Medulla oblongata (tissue), 1 donor: Measurements from ENCODE around the gene CBLIF.
"Not testable (repeated sequence)": the region's sequence is repeated elsewhere in the genome, so short reads cannot be mapped to it uniquely, and the experiment has no call there.

Experiments used
- DNase-seq: peaks from one replicate; pipeline ENCODE4 v3.0.0-alpha.2; 2015; ENCODE audit errors: extremely low spot score

The CBLIF gene

DNA sequence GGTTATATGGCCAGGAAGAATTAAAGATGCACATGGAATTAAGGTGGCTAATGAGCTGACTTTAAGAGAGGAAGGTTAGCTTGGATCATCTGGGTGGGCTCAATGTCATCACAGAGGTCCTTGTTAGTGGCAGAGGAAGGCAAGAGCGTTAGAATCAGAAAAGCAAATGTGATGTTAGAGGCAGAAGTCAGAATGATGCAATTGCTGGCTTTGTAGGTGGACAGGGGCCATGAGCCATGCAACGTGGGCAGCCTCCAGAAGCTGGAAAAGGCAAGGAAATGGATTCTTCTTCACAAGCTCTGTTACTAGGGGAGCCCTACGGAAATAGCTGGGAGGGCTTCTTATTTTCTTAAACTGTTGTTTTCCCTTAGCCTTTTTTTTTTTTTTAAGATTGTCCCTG lies 2.3 kb upstream of the CBLIF start:
- DNase-seq = no peak

DNA sequence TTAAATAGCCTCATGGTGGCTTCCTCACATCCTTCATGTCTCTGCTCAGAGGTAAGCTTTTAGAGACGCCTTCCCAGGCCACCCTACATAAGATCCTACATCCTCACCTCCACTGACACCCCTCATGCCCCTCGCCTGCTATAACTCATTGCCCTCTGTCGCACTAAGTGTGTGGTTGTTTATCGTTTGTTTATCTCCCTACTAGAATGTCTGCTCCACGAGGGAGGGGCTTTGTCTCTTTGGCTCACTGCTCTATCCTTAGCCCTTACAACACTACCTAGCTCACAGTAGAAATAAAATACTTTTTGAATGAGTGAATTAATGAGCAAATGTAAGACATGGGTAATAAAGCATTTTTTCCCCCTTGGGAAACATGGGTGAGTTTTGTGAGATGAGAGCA lies 1.3 kb upstream of the CBLIF start:
- no peak for DNase-seq

DNA sequence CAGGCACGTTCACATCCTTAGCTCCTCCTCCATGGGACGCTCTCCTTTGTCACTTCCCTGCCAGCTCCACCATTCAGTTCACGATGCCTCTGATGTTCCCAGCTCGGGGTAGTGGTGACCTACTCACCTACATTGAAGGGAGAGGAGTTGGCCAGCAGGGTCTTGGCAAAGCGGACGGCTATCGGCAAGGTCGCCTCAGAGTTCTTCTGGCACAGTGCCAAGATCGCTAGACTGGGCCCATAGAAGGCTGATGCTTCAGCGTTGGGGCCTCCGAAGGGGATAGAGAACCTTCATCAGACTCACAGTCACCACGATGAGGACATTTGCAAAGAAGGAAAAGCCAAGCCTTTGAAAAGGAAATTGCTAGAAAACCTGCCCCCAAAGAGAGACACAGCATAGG lies 3.0 kb downstream of the CBLIF start:
- DNase-seq = no peak

DNA sequence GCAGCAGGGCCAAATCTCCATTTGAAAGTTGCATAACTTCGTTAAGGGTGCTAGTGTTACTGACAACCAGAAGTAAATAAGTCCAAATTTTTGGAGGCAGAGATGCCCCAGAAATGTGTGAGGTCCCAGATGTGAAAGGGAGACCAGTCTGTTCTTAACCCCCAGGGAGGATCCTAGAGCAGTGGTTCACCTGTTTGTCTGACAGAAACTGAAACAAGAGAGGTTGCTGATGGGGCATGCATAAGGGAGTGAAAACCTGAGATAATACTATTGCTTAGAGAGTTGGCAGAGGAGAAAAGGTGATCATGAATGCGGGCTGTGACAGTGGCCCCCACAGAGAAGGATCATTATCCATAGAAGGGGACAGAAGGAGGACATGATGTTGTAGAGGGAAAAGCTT lies 3.8 kb downstream of the CBLIF start:
- no peak for DNase-seq

DNA sequence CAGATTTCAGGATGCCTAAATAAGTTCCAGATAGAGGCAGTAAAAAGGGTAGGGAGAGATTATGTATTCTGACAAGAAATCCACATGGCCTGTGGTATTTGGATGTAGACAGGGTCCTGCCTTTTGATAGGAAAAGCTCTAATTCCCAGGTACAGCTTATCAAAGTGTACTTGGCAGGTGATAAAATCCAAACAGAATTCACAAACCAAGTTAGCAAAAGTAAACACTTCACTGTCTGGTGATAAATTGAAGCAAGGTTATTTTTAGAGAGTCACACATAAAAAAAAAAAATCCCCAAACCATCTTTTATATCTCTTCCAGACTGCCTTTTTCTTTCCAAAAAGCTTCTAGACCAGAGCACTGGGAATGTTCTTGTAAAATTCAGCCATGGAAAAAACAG lies 5.7 kb downstream of the CBLIF start:
- no peak for DNase-seq

DNA sequence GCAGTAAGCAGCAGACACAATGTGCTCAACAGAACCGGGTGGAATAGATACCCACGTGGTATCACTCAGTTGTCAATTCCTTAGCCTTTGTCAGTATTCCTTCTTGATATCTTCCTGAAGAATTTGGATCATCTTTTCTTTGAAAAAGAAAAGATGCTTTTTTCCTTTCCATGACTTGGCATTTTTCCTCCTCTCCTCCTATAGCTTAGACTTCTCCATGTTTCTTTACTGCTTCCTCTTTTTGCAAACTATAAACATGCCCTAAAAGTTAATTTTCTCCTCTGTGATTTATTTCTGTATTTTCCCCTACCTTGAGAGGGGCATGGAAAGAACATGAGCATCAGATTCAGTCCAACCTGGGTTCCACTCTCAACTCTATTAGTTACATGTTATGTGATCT lies 11.7 kb downstream of the CBLIF start:
- no peak for DNase-seq

DNA sequence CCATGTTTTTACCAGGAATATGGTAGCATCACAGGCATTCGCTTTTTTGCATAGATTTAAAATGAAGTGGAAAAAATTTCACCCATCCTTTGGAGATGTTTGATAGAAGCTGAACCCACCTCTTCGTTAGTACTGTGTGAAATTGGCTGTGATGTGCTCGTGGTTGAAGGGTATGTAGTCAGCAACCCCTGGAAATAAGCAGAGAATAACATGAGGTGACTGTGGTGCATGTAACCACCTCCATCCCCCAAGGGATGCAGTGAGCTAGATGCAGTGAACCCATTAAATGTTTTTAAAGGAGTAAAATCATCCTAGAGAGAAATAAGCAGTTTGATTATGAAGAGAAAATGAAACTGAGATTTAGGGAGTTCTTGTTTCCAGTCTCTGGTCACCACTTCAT lies 15.9 kb downstream of the CBLIF start:
- DNase-seq = no peak

DNA sequence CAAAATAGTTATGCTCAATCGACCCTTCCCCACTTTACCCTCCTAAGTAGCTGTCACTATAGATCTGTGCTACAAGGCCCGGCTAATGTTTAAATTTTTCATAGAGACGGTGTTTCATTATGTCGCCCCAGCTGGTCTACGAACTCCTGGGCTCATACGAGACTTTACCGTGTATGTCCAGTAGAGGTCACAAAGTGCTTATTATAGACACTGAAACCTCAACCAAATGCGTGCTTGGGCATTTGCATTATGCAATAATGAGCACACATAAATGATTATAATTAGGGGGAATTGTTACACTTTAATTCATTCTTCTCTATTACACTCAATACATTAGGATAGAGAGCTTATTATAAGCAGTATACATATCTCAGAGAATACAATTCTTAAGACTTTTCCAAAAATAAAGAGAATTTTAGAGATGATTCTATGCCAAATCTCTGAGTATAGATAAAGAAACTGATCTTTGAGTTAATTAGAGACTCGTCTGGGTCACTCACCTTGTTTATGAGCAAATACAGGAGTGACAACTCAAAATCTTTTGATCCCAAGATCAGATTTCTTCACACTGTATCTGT lies 22.2 kb downstream of the CBLIF start:
- peak; percentile 66 for DNase-seq

DNA sequence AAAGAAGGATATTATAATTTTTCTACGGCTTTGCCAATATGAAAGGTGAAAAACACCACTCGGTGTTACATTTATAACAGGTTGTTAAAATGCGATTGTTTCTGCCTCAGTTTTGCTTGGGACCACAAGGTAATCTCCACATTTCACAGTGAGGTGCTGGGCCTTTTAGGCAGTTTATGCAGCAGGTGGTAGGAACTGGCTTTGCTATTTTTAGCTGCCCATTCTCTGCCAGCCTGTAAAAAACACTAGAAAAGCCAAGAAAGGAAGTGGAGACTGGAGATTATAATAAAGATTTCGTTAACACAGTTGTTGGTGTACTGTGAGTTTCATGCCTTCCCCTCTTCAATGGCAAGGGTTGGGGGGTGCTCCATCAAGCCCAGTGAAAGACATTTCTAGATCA lies 26.7 kb downstream of the CBLIF start:
- DNase-seq = no peak

DNA sequence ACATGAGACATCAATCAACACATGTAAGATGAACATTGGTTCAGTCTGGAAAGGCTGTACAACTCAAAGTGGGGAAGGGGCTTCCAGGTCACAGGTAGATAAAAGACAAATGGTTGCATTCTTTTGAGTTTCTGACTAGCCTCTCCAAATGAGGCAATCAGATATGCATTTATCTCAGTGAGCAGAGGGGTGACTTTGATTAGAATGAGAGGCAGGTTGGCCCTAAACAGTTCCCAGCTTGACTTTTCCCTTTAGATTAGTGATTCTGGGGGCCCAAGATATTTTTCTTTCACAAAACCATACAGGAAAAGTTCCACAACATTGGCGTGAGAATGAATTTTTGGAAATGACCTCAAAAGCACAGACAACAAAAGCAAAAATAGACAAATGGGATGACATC lies 28.9 kb downstream of the CBLIF start:
- DNase-seq = not testable (repeated sequence)

DNA sequence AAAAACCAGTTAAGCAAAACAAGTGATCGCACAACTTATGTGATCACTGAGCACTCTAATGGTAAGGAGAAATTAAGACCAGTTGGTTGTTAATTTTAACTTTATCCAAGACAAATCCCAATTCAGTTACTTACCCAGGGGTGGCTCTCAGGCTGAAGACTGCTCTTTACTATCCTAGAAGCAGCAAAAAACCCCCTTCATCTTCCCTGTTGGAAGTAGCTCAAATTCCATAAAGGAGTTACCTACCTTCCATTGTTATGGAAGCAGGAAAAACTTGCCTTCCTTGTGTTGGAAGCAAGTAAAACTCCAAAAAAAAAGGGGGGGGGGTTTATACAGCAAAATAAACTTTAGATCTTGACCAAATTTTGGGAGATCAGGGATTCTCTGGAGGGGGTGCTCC lies 29.5 kb downstream of the CBLIF start:
- no peak for DNase-seq

DNA sequence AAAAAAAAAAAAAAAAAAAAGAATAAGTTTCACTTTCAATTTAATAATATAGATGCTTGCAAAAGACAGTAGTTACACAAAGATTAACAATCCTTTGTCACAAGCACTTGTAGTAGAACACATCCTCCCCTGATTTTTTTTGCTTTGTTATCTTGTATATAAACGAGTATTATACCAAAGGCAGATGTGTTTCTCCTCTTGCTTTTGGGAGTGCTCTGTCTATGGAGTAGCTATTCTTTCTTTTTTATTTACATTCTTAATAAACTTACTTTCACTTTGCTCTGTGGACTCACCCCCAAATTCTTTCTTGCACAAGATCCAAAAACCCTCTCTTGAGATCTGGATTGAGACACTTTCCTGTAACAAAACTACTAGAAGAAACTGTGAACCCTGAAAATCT lies 31.3 kb downstream of the CBLIF start:
- DNase-seq = no peak

DNA sequence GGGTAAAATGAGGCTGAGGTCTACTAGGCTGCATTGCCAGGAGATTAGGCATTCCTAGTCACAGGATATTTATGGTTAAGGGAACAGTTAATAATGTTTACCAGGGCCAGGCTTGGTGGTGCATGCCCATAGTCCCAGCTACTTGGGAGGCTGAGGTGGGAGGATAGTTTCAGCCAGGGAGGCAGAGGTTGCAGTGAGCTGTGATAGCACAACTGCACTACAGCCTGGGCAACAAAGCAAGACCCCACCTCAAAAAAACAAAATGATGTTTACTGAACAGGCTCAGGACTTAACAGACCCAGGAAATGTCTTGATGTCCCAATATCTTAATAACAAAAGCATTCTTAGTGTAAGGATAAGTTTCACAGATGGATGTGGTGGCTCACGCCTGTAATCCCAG lies 31.9 kb downstream of the CBLIF start:
- DNase-seq = no peak

DNA sequence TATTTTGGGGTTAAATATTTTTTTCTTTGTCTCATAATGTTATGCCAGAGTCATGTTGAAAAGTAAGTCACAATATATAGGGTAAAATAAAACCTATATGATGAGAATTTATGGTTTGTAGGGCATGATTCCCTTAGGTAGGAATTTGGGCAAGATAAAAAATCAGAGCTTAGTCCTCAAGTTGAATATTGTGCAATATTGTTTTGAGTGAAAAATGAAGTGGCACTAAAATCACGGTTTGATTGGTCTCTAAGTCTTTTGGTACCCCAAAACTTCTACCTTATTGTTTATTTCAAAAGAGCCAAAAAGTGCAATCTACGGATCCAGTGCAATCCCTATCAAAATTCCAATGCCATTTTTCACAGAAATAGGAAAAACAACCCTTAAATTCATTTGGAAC lies 33.1 kb downstream of the CBLIF start:
- DNase-seq = no peak

DNA sequence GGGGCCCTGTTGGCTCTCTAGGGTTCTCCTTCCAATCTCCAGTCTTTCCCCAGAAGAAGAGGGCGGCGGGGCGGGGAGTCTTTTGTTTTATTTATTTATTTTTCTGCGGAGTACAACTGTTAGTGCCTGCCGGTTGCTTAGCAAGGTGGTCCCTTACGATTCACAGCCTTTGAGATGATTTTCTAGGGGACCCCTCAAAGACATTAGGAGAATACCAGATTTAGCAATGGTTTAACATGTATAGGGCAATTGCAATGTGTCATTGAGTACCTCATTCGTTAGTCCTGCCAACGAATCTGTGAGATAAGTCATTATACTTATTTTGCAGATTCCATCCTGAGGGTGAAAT lies 34.4 kb downstream of the CBLIF start:
- no peak for DNase-seq

DNA sequence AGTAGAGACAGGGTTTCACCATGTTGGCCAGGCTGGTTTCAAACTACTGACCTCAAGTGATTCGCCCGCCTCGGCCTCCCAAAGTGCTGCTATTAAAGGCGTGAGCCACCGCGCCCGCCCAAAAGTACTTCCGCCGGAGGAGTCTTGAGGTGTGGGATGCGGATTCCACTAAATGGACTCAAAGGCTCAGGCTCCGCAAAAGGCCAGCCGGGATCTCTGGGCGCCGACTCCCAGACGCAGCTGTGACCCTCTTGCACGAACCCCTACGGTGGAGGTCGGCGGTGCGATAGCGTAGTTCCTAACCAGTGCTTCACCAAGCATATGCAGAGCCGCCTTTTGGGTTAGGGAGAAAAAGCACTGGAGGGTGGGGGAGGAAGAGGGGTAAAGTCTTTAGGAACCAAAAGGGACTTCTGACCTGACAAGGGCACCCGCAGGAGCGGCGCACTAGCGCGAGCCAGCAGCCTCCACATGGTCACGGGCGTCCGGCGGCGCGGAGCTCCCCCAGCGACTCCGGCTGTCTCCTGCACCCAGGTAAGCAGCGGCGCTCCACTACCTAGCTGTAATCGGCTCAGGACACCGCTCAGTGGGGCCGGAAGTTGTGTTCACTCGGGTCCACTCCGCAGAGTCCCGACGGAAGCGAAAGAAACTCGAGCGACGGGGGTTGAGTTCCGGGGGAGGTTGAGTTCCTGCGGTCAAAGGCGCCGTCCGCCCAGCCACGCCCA lies 34.9 kb downstream of the CBLIF start, which contains the start of gene MRPL16:
MRPL16 (minus strand) TSS at position 590 of the 722 bp plus-strand sequence; CDS start at position 470, 120 bp downstream.
- peak; percentile 86 for DNase-seq

DNA sequence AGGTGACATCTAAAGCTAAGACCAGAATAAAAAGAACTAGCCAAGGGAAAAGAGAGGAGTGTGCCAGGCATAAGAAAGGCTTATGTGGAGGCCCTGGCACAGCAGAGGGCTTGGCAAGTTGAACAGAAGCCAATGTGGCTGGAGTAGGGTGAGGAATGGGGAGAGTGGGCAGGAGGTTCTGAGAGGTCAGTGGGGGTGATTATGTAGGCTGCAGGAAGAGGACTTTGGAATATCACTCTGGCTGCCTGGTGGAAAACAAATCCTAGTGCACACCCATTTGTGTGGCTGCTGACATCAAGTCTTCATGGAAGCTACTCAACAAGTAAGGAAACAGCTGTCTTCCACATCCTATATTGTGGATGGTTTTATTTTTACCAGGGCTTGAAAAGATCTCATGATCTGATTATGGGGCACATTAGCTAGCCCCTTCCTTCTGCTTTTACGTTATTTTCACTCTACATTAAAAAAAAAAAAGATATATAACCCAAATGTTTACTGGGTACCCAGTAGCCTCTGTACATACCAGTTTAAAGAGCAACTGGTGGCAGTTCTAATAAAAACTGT lies 38.2 kb downstream of the CBLIF start:
- DNase-seq = no peak

DNA sequence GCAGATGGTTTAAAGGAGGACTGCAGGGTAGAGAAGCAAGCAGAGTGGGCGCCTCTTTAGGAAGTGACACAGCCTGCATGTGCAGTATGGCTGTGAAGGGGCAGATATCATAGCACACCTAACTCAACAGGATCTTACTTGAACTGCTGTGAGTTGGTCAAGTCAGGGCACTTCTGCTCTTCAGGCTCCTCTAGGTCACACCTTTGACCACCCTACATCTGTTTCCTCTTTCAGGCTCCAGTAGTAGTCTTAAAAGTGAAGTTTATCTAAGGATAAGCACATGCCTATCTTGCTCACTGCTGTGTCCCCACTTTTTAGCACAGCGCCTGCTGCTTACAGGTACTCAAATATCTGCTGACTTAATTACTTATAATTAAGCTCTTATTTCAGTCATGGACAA lies 41.2 kb downstream of the CBLIF start:
- DNase-seq = no peak

DNA sequence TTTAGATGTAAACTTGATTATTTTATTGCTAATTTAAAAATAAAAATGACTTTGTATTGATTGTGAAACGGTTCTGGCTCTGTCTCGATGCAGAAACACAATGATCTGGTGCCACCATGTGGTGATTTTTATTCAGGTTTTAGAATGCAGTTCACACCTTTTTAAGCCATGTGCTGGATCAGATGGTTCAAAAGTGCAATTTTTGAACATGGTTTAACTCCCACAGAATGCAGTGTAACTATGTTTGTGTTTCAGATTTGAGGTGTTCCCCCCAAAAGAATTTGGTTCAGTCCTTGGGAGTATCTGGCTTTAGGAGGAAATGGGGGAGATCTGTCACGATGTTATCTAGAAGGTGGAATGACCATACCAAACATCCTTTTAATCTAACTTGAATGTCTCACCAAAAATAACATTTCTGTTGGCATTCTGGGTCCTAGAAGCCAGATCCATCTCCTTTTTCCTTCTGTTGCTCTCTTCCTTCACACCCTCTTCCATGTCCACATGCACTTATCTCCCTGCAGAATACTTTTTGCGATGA lies 42.6 kb downstream of the CBLIF start:
- DNase-seq = peak; percentile 89

DNA sequence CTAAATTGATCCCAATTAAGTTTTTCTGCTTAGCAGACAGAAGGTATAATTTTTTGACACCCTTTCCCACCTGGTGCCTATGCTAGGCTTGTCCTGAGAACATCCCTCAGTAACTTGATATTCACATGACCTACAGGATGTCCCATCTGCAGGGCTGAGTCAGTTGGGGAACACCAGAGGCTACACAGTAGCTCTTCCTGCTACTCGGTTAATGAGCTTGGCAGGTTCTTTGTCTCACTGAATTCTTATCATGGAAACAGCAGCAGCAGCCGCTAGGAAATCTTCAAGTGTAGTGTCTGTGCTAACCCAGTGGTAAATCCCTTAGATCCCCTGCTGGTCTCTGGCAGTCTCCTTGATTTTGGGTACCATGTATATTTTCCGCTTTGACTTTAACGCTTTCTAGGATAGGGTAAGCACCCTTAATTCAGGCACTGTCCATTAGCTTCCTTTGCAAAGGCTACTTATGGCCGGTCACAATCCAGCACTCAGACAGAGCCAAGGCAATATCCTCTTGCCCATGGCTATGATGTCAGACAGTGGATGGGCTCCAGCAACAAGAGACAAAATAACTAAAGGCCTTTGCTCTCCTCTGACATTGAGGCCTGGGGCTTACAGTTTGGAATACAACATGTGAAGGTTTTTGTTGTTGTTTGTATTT lies 43.2 kb downstream of the CBLIF start:
- peak; percentile 85 for DNase-seq

DNA sequence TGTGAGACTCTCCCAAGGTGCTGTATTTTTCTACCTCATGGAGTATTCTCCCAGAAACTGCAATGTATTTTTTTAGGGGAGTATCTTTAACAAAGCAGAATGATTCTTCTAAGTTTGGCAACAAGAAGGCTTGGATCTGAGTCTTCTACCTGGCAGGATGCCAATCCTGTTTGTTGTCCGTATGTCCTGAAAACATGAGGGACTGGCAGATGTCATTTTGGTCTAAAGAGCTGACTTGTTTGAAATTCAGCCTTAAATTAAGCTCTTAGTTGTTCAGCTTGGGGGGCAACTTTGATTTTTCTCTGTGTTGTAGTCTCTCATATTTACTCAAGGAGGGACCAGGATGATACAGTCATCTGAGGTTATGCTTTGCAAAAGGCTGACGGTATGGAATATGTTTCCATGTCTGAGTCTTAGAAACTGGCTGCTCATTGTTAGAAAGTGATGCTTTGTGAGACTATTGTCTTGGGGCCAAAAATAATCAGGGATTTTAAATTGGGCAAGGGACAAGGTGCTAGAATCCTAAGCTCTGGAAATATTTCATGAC lies 44.1 kb downstream of the CBLIF start:
- no peak for DNase-seq

DNA sequence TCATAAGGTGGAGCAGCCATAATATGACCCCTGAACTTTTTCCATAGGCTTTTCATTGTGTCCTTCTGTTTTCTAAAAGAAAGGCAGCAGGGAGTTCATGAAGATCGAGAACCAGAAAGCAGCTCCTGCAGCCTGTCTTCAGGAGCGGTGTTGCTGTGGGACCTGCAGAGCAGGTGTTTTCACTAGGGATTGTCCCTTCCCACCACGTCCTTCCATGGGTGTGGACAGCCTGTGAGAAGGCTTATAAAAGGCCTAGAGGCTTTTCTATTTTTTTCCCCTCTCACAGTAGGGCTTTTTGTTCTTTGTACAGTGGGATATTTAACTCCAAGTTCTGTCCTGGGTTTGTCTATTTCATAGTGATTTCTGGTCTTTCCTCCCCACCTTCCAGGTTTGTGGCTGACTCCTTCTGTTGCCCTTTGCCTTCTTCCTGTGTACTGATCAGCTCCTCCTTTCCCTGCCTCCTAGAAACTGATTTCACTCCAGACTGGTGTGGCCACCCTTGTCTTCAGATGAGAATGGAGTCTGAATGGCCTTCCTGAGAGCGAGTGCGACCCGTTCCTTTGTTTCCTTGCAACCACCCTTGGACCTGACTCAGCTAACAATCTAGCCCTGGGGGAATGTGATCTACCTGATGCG lies 44.8 kb downstream of the CBLIF start:
- no peak for DNase-seq
